Gastroesophageal sphincter (tissue), 3 donors: ENCODE results near the gene DIP2C.

Source experiments
- CTCF ChIP-seq, 4 experiments: fragments of 200-600 bp in 2 of 4; fragments of 450-650 bp in 2 of 4; sonication (generic) in 1 of 4; IDR thresholded peaks; one replicate each; pipeline ENCODE4 v1.5.1; 2017 to 2019; ENCODE audit warnings: antibody characterized with exemption in 4 of 4, mild to moderate bottlenecking in 2 of 4, moderate library complexity in 2 of 4
- EP300 ChIP-seq: sonication (generic); formaldehyde crosslinking; IDR thresholded peaks from one replicate; pipeline ENCODE4 v1.6.1; 2017; ENCODE audit warnings: antibody characterized with exemption, mild to moderate bottlenecking
- POLR2A ChIP-seq, 2 donors: fragments of 450-650 bp; IDR thresholded peaks; one replicate each; pipeline ENCODE4 v1.6.1; 2017; ENCODE audit warnings: antibody characterized with exemption in 2 of 2, mild to moderate bottlenecking in 2 of 2, moderate library complexity in 1 of 2
- POLR2AphosphoS5 ChIP-seq: sonication (generic); formaldehyde crosslinking; IDR thresholded peaks from one replicate; pipeline ENCODE4 v1.6.1; 2017; ENCODE audit warnings: antibody characterized with exemption

- TF ChIP-seq POLR2AphosphoS5 (no peak), EP300 (no peak), POLR2A (IDR thresholded peaks at IDR 0.05) (no peak), CTCF (IDR thresholded peaks at IDR 0.05) (no peak)
Observed at GRCh38 chr10:327889-328852, 361.3 kb downstream of the DIP2C start.
